ENCODE measurements around the gene ELOVL4. TPM values are rescaled to one million over a fixed set of nuclear protein-coding genes. Genes with fewer than 3 reads are reported as not detected.

ELOVL4 gene
- total RNA-seq, 1 donor from 2014 or later: 0.24 TPM

GRCh38 chr6:79984261-79984660 lies 36.9 kb upstream of the ELOVL4 start:
- no peaks in the 10 kb centered on the region for H3K9me3 ChIP-seq
- TF ChIP-seq CTCF (IDR thresholded peaks at IDR 0.05): no peak
- H3K27ac ChIP-seq: no peak overlapping the region
- H3K27me3 ChIP-seq (ENCODE audit: low read depth): no peaks in the 10 kb centered on the region
- H3K4me3 ChIP-seq: no peak overlapping the region
- no peaks in the 10 kb centered on the region for H3K36me3 ChIP-seq
- DNase-seq (no peak), ATAC-seq (no peak)
- intact Hi-C loops (cut with DNase I): no loop called here
- no peaks in the 10 kb centered on the region for H3K4me1 ChIP-seq

- H3K27me3 ChIP-seq (ENCODE audit: low read depth): no peaks in the 10 kb centered on the region
- no peaks in the 10 kb centered on the region for H3K9me3 ChIP-seq
- ATAC-seq (no peak), DNase-seq (no peak)
- H3K4me1 ChIP-seq: no peaks in the 10 kb centered on the region
- no peak for TF ChIP-seq CTCF (IDR thresholded peaks at IDR 0.05)
- H3K36me3 ChIP-seq: no peaks in the 10 kb centered on the region
- no peak overlapping the region for H3K4me3 ChIP-seq
- intact Hi-C loops (cut with DNase I): no loop called here
- H3K27ac ChIP-seq: no peak overlapping the region
These were observed 34.3 kb upstream of the ELOVL4 start for GRCh38 chr6:79981652-79982051.

- H3K27me3 ChIP-seq (ENCODE audit: low read depth): no peaks in the 10 kb centered on the region
- no peak for ATAC-seq
- intact Hi-C loops (cut with DNase I): no loop called here
These were observed 23.8 kb upstream of the ELOVL4 start for GRCh38 chr6:79971193-79971592.

GRCh38 chr6:79969784-79970183 lies 22.4 kb upstream of the ELOVL4 start:
- Histone ChIP-seq H3K27me3 (ENCODE audit: low read depth) (no peaks in the 10 kb centered on the region), H3K36me3 (no peaks in the 10 kb centered on the region), H3K27ac (no peak overlapping the region), H3K9me3 (peaks cover 3% of the 10 kb centered on the region), H3K4me1 (no peaks in the 10 kb centered on the region), H3K4me3 (no peak overlapping the region)
- no peak for TF ChIP-seq CTCF (IDR thresholded peaks at IDR 0.05)
- no peak for DNase-seq
- ATAC-seq: no peak
- intact Hi-C loops (cut with DNase I): no loop called here

More at GRCh38 chr6:79971193-79971592, 23.8 kb upstream of the ELOVL4 start:
- Histone ChIP-seq H3K4me1 (no peaks in the 10 kb centered on the region), H3K9me3 (peaks cover 3% of the 10 kb centered on the region), H3K27ac (no peak overlapping the region), H3K4me3 (no peak overlapping the region), H3K36me3 (no peaks in the 10 kb centered on the region)
- DNase-seq: no peak
- no peak for TF ChIP-seq CTCF (IDR thresholded peaks at IDR 0.05)

- TF ChIP-seq CTCF (IDR thresholded peaks at IDR 0.05): no peak
- no peak overlapping the region for H3K27ac ChIP-seq
- no peaks in the 10 kb centered on the region for H3K36me3 ChIP-seq
- DNase-seq: no peak
- no peaks in the 10 kb centered on the region for H3K4me1 ChIP-seq
- H3K4me3 ChIP-seq: no peak overlapping the region
- no peaks in the 10 kb centered on the region for H3K27me3 ChIP-seq (ENCODE audit: low read depth)
- H3K9me3 ChIP-seq: peaks cover 3% of the 10 kb centered on the region
- intact Hi-C loops (cut with DNase I): no loop called here
- no peak for ATAC-seq
These were observed 19.8 kb upstream of the ELOVL4 start for GRCh38 chr6:79967178-79967577.

GRCh38 chr6:79964607-79965081 lies 17.3 kb upstream of the ELOVL4 start:
- ATAC-seq: no peak
- Histone ChIP-seq H3K4me1 (no peaks in the 10 kb centered on the region), H3K9me3 (no peaks in the 10 kb centered on the region), H3K27me3 (ENCODE audit: low read depth) (no peaks in the 10 kb centered on the region), H3K4me3 (no peak overlapping the region), H3K27ac (no peak overlapping the region), H3K36me3 (no peaks in the 10 kb centered on the region)
- intact Hi-C loops (cut with DNase I): no loop called here
- no peak for TF ChIP-seq CTCF (IDR thresholded peaks at IDR 0.05)
- no peak for DNase-seq
